ENCODE measurements around the gene AZIN2. TPM values are rescaled to one million over a fixed set of nuclear protein-coding genes. Genes with fewer than 3 reads are reported as not detected.
A peak's percentile ranks its signal among the peaks of the same experiment; 100 is the strongest.

The AZIN2 gene
- total and polyA plus RNA-seq, 12 donors, result 2.3 to 18.9 (median 10.7) TPM

- H3K4me3 ChIP-seq, result no peak overlapping the region
- whole genome bisulfite sequencing, 4 donors, result 64 to 83% (median 67%) methylated on average over 7 of the region's 7 CpGs
- intact Hi-C loops (cut with DNase I), result loop anchor here in 1 of 2 donors (10.0 kb wide), 1 partner anchor 115 kb away; no protein-coding TSS in a partner anchor
- H3K36me3 ChIP-seq (replicated peaks in 1 of 2), result no peaks in the 10 kb centered on the region
- TF ChIP-seq POLR2A (IDR thresholded peaks at IDR 0.05) (no peak), CTCF (IDR thresholded peaks at IDR 0.05) (no peak)
- peaks cover 0 to 10% of the 10 kb centered on the region in 2 donors for H3K4me1 ChIP-seq (replicated peaks in 1 of 2)
- no peaks in the 10 kb centered on the region for H3K27me3 ChIP-seq
- no peaks in the 10 kb centered on the region for H3K9me3 ChIP-seq (replicated peaks in 1 of 3)
- DNase-seq, result peak in 1 of 7 donors; percentile 14
- no peak overlapping the region for H3K27ac ChIP-seq
Observed at GRCh38 chr1:33049371-33049770, 31.6 kb upstream of the AZIN2 start.

- peak in 4 of 7 donors; percentile 23 to 47 (median 26) for DNase-seq
- TF ChIP-seq CTCF (IDR thresholded peaks at IDR 0.05) (no peak), POLR2A (IDR thresholded peaks at IDR 0.05) (no peak)
- no peaks in the 10 kb centered on the region for H3K9me3 ChIP-seq (replicated peaks in 1 of 3)
- intact Hi-C loops (cut with DNase I), result no loop called here
- peaks cover 0 to 15% of the 10 kb centered on the region in 2 donors for H3K4me1 ChIP-seq (replicated peaks in 1 of 2)
- peak overlapping the region in 1 of 5 donors; percentile 45 for H3K27ac ChIP-seq
- no peaks in the 10 kb centered on the region for H3K27me3 ChIP-seq
- WGBS, 4 donors, result 65 to 85% (median 75%) methylated on average over 11 to 15 of the region's 17 CpGs
- H3K36me3 ChIP-seq (replicated peaks in 1 of 2), result no peaks in the 10 kb centered on the region
- H3K4me3 ChIP-seq, result no peak overlapping the region
Observed at GRCh38 chr1:33050221-33051076, 30.5 kb upstream of the AZIN2 start.

- Histone ChIP-seq H3K27me3 (no peaks in the 10 kb centered on the region), H3K4me1 (replicated peaks in 1 of 2) (peaks cover 0 to 8% of the 10 kb centered on the region in 2 donors), H3K36me3 (replicated peaks in 1 of 2) (no peaks in the 10 kb centered on the region), H3K9me3 (replicated peaks in 1 of 3) (no peaks in the 10 kb centered on the region), H3K4me3 (no peak overlapping the region), H3K27ac (peak overlapping the region in 1 of 5 donors; percentile 34)
- peak; percentile 60 to 86 (median 82) for TF ChIP-seq CTCF (IDR thresholded peaks at IDR 0.05)
- TF ChIP-seq POLR2A (IDR thresholded peaks at IDR 0.05), result no peak
- intact Hi-C loops (cut with DNase I), result loop anchor here in 1 of 2 donors (5.0 kb wide), 1 partner anchor 123 kb away; no protein-coding TSS in a partner anchor
- 31 to 35% (median 34%) methylated on average over 10 to 12 of the region's 12 CpGs for WGBS, 4 donors
- DNase-seq, result peak; percentile 73 to 95 (median 88)
Observed at GRCh38 chr1:33055210-33056008, 25.5 kb upstream of the AZIN2 start.

- DNase-seq, result no peak
- Histone ChIP-seq H3K27me3 (no peaks in the 10 kb centered on the region), H3K36me3 (replicated peaks in 1 of 2) (no peaks in the 10 kb centered on the region), H3K27ac (no peak overlapping the region), H3K4me1 (replicated peaks in 1 of 2) (peaks cover 0 to 5% of the 10 kb centered on the region in 2 donors), H3K9me3 (replicated peaks in 1 of 3) (no peaks in the 10 kb centered on the region), H3K4me3 (no peak overlapping the region)
- intact Hi-C loops (cut with DNase I), result loop anchor here in 1 of 2 donors (5.0 kb wide), 1 partner anchor 124 kb away; no protein-coding TSS in a partner anchor
- WGBS, 4 donors, result 86 to 98% (median 92%) methylated on average over 3 of the region's 3 CpGs
- TF ChIP-seq POLR2A (IDR thresholded peaks at IDR 0.05) (no peak), CTCF (IDR thresholded peaks at IDR 0.05) (no peak)
Observed at GRCh38 chr1:33056426-33056825, 24.5 kb upstream of the AZIN2 start.

Measured in adrenal gland (tissue), 12 donors.